ENCODE measurements around the gene SBF2. TPM values are rescaled to one million over a fixed set of nuclear protein-coding genes. Genes with fewer than 3 reads are reported as not detected.

The SBF2 gene
- 31.6 and 32.1 TPM in 2 replicates for total RNA-seq (2014; rRNA removed)
- 10.4 TPM for polyA plus RNA-seq (2012)

GRCh38 chr11:10293423-10294289 lies at the start of gene SBF2:
Gene SBF2, minus strand, starts transcription at chr11:10294219. Its CDS starts 150 bp downstream, at chr11:10294069.
- peak; percentile 92 for DNase-seq (ENCODE audit: low read depth)

GRCh38 chr11:10338287-10338686 lies 44.3 kb upstream of the SBF2 start:
- no peak for DNase-seq (ENCODE audit: low read depth)

GRCh38 chr11:10333490-10333889 lies 39.5 kb upstream of the SBF2 start:
- DNase-seq (ENCODE audit: low read depth): no peak

- no peak for DNase-seq (ENCODE audit: low read depth)
Observed at GRCh38 chr11:10331548-10332289, 37.7 kb upstream of the SBF2 start.

- peak; percentile 93 for DNase-seq (ENCODE audit: low read depth)
Observed at GRCh38 chr11:10329935-10330334, 35.9 kb upstream of the SBF2 start.

GRCh38 chr11:10329356-10329755 lies 35.3 kb upstream of the SBF2 start:
- DNase-seq (ENCODE audit: low read depth): no peak

- DNase-seq (ENCODE audit: low read depth): peak; percentile 84
Observed at GRCh38 chr11:10328314-10329098, 34.5 kb upstream of the SBF2 start.

GRCh38 chr11:10327254-10327653 lies 33.2 kb upstream of the SBF2 start:
- DNase-seq (ENCODE audit: low read depth): peak; percentile 27

- DNase-seq (ENCODE audit: low read depth): peak; percentile 54
Observed at GRCh38 chr11:10326012-10326964, 32.3 kb upstream of the SBF2 start.

GRCh38 chr11:10325277-10326011 lies 31.4 kb upstream of the SBF2 start:
- peak; percentile 88 for DNase-seq (ENCODE audit: low read depth)

- no peak for DNase-seq (ENCODE audit: low read depth)
Observed at GRCh38 chr11:10324474-10324873, 30.5 kb upstream of the SBF2 start.

GRCh38 chr11:10323793-10324170 lies 29.8 kb upstream of the SBF2 start:
- no peak for DNase-seq (ENCODE audit: low read depth)

- peak; percentile 91 for DNase-seq (ENCODE audit: low read depth)
Observed at GRCh38 chr11:10322830-10323792, 29.1 kb upstream of the SBF2 start.

GRCh38 chr11:10322401-10322800 lies 28.4 kb upstream of the SBF2 start:
- peak; percentile 57 for DNase-seq (ENCODE audit: low read depth)

GRCh38 chr11:10320736-10321465 lies 26.9 kb upstream of the SBF2 start:
- DNase-seq (ENCODE audit: low read depth): no peak

GRCh38 chr11:10319702-10320558 lies 25.9 kb upstream of the SBF2 start:
- DNase-seq (ENCODE audit: low read depth): no peak

GRCh38 chr11:10318527-10318802 lies 24.4 kb upstream of the SBF2 start:
- peak; percentile 40 for DNase-seq (ENCODE audit: low read depth)

Data from LHCN-M2 (cell line).